ENCODE measurements around the gene NTM. TPM values are rescaled to one million over a fixed set of nuclear protein-coding genes. Genes with fewer than 3 reads are reported as not detected.

Gene NTM
- total and polyA plus RNA-seq, 2 donors (not counting 3 experiments of a cell fraction or from before 2014, with no cell fraction given): 1.00 to 1.1 TPM

DNA sequence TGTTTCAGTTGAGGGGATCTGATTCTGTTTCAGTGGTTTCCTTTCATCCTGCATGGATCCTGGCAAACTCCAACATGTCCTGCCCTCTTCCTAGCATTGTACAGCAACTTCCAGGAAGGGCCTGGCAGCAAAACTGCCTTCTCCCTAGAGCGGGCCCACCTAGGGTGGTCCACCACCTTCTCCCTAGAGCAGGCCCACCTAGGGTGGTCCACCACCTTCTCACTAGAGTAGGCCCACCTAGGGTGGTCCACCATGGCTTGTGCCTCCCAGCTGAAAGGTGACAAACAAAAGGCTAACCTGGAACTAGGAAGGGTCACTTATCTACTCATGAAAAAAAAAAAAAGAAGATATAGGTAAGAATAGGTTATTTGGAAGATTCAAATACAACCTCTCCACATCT, 92.2 kb downstream of the NTM start:
- no TSS peak for BruUV-seq (replicated peaks)
- dilution Hi-C loops (cut with MboI; ENCODE audit: extremely low pct_ligation_motif_present, low sequenced_read_pairs): no loop called here
- H4K20me1 ChIP-seq (replicated peaks; ENCODE audit: control insufficient read depth, extremely low read depth, insufficient read depth, low read length): no peaks in the 10 kb centered on the region
- H3K4me1 ChIP-seq (ENCODE audit: control insufficient read depth, extremely low read depth, insufficient read depth, low read length): no peaks in the 10 kb centered on the region
- H3K9me3 ChIP-seq (replicated peaks; ENCODE audit: control insufficient read depth, insufficient read depth, low read length): no peaks in the 10 kb centered on the region
- no peaks in the 10 kb centered on the region for H3K36me3 ChIP-seq (ENCODE audit: control insufficient read depth in 2 of 2, extremely low read depth in 1 of 2, insufficient read depth in 2 of 2, low read length in 2 of 2)
- POLR2A ChIA-PET: no interaction called here
- no peak overlapping the region for H3K4me2 ChIP-seq (ENCODE audit: insufficient read depth, low read length)
- DNase-seq (ENCODE audit: low read depth, low spot score) (no peak), FAIRE-seq (no peak)
- CTCF ChIA-PET: no interaction called here
- H2AFZ ChIP-seq (ENCODE audit: low read depth, low read length): no peak overlapping the region
- no peak overlapping the region for H3K4me3 ChIP-seq (replicated peaks in 1 of 3; ENCODE audit: insufficient read depth in 1 of 3, low read depth in 1 of 3, low read length in 3 of 3)
- no peaks in the 10 kb centered on the region for H3K27me3 ChIP-seq (ENCODE audit: control insufficient read depth in 2 of 2, insufficient read depth in 2 of 2, low read length in 2 of 2)
- no peaks in the 10 kb centered on the region for H3K9me1 ChIP-seq (replicated peaks; ENCODE audit: control insufficient read depth, extremely low read depth, insufficient read depth, low read length)
- no peaks in the 10 kb centered on the region for H3K79me2 ChIP-seq (ENCODE audit: control insufficient read depth, insufficient read depth, low read length)
- H3K9ac ChIP-seq (replicated peaks; ENCODE audit: extremely low read depth, insufficient read depth, low read length): no peak overlapping the region
- H3K27ac ChIP-seq (ENCODE audit: insufficient read depth, low read depth, low read length): no peak overlapping the region
- TF ChIP-seq GATA2 (IDR thresholded peaks at IDR 0.05; ENCODE audit: insufficient read depth, insufficient read length, low read depth, low read length) (no peak), EZH2 (IDR thresholded peaks at IDR 0.05; ENCODE audit: borderline replicate concordance, low read depth, low read length, severe bottlenecking) (no peak), JUN (IDR thresholded peaks at IDR 0.05; ENCODE audit: borderline replicate concordance, insufficient read depth, insufficient read length, low read depth) (no peak), POLR2AphosphoS5 (IDR thresholded peaks at IDR 0.05; ENCODE audit: insufficient read depth, low read depth, low read length) (no peak), POLR2A (IDR thresholded peaks at IDR 0.05; ENCODE audit: low read depth, low read length) (no peak), MYC (IDR thresholded peaks at IDR 0.05; ENCODE audit: low read depth, low read length) (no peak), FOS (IDR thresholded peaks at IDR 0.05; ENCODE audit: borderline replicate concordance, insufficient read depth, low read length) (no peak)
- TF ChIP-seq, protein P1, sequence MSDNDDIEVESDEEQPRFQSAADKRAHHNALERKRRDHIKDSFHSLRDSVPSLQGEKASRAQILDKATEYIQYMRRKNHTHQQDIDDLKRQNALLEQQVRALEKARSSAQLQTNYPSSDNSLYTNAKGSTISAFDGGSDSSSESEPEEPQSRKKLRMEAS (IDR thresholded peaks at IDR 0.05; ENCODE audit: insufficient read depth, insufficient read length): no peak
- TF ChIP-seq, protein P2, sequence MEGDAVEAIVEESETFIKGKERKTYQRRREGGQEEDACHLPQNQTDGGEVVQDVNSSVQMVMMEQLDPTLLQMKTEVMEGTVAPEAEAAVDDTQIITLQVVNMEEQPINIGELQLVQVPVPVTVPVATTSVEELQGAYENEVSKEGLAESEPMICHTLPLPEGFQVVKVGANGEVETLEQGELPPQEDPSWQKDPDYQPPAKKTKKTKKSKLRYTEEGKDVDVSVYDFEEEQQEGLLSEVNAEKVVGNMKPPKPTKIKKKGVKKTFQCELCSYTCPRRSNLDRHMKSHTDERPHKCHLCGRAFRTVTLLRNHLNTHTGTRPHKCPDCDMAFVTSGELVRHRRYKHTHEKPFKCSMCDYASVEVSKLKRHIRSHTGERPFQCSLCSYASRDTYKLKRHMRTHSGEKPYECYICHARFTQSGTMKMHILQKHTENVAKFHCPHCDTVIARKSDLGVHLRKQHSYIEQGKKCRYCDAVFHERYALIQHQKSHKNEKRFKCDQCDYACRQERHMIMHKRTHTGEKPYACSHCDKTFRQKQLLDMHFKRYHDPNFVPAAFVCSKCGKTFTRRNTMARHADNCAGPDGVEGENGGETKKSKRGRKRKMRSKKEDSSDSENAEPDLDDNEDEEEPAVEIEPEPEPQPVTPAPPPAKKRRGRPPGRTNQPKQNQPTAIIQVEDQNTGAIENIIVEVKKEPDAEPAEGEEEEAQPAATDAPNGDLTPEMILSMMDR (IDR thresholded peaks at IDR 0.05; ENCODE audit: extremely low read depth in 1 of 2, insufficient read depth in 1 of 2, low read depth in 1 of 2, low read length in 2 of 2): no peak
- intact Hi-C loops (cut with micrococcal nuclease): no loop called here

Data from endothelial cell of umbilical vein (primary cell).